ENCODE results near the gene HAVCR1.

DNA sequence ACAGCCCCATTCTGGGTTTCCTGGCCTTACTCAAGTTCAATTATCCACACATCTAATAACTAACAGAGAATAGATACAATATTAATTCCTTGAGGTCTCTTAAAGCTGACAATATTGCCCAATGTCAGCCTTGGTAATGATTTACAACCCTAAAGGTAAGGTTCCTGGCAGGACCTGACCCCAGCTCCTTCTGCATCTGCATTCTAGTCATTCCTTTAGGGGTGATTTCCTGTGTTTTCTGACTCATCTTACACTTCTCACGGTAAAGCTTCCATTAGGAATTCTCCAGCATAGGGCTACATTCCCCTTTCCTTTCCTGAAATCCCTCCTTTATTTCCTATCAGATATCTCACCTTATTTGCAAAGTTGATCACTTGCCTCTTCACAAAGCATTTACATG, 9.3 kb downstream of the HAVCR1 start:
- no peak for TF ChIP-seq POLR2AphosphoS5 (IDR thresholded peaks at IDR 0.05)
- TF ChIP-seq, protein P1, sequence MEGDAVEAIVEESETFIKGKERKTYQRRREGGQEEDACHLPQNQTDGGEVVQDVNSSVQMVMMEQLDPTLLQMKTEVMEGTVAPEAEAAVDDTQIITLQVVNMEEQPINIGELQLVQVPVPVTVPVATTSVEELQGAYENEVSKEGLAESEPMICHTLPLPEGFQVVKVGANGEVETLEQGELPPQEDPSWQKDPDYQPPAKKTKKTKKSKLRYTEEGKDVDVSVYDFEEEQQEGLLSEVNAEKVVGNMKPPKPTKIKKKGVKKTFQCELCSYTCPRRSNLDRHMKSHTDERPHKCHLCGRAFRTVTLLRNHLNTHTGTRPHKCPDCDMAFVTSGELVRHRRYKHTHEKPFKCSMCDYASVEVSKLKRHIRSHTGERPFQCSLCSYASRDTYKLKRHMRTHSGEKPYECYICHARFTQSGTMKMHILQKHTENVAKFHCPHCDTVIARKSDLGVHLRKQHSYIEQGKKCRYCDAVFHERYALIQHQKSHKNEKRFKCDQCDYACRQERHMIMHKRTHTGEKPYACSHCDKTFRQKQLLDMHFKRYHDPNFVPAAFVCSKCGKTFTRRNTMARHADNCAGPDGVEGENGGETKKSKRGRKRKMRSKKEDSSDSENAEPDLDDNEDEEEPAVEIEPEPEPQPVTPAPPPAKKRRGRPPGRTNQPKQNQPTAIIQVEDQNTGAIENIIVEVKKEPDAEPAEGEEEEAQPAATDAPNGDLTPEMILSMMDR (IDR thresholded peaks at IDR 0.05) = no peak
